B cell (primary cell): ENCODE results near the gene MYBPHL.

Experiments used
- EZH2 ChIP-seq: IDR thresholded peaks from 2 replicates; pipeline ENCODE4 v1.6.1; 2012; ENCODE audit warnings: borderline replicate concordance, low read depth, mild to moderate bottlenecking, moderate library complexity, low read length; ENCODE audit not compliant: insufficient read depth, poor library complexity, severe bottlenecking
- TF ChIP-seq, protein P1 (sequence below): fragments of 200-600 bp; IDR thresholded peaks from one replicate; pipeline ENCODE4 v1.8.0; 2022; ENCODE audit warnings: antibody characterized with exemption, mild to moderate bottlenecking

DNA sequence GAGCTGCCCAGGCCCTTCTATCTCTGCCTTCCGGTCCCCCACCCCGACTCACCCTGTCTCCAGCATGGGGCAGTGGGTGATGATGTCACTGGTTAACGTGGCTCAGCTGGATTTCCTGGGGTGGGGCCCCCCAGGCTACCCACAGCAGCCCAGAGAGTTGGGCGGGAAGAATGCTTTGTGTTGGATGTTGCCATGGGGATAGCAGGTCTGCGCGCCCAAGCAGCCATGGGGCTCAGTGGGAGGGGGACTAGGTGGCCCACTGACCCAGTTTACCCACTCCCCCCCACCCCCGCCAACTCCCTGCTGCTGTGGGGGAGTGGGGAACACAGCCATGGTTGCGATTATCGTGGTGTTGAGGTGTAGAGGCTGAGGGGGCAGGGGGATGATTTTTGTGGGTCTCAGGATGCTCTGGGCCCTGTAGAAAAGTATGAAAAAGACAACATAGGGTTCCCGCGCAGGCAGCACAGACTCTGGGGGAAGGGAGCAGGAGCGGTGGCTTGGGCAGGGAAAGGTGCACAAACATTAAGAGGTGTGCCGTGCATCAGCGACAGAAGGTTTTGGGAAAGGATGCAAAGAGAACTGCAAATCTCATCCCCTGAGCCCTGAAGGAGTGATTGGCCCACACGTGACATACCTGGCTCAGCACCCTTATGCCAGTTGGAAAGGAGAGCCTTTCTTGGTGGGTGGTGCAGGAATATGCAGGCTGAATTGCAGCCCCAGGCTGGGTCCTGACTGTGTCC is 49.0 kb downstream of the MYBPHL start:
- TF ChIP-seq, protein P1, sequence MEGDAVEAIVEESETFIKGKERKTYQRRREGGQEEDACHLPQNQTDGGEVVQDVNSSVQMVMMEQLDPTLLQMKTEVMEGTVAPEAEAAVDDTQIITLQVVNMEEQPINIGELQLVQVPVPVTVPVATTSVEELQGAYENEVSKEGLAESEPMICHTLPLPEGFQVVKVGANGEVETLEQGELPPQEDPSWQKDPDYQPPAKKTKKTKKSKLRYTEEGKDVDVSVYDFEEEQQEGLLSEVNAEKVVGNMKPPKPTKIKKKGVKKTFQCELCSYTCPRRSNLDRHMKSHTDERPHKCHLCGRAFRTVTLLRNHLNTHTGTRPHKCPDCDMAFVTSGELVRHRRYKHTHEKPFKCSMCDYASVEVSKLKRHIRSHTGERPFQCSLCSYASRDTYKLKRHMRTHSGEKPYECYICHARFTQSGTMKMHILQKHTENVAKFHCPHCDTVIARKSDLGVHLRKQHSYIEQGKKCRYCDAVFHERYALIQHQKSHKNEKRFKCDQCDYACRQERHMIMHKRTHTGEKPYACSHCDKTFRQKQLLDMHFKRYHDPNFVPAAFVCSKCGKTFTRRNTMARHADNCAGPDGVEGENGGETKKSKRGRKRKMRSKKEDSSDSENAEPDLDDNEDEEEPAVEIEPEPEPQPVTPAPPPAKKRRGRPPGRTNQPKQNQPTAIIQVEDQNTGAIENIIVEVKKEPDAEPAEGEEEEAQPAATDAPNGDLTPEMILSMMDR = no peak
- TF ChIP-seq EZH2 = no peak
